SW 1271 (cell line): ENCODE measurements around the gene CD44.
A peak's percentile ranks its signal among the peaks of the same experiment; 100 is the strongest.

Experiments
- DNase-seq, 2 experiments: peaks; one replicate each; lab custom pipeline; 2025; lab: John Stamatoyannopoulos, UW

CD44 gene

DNA sequence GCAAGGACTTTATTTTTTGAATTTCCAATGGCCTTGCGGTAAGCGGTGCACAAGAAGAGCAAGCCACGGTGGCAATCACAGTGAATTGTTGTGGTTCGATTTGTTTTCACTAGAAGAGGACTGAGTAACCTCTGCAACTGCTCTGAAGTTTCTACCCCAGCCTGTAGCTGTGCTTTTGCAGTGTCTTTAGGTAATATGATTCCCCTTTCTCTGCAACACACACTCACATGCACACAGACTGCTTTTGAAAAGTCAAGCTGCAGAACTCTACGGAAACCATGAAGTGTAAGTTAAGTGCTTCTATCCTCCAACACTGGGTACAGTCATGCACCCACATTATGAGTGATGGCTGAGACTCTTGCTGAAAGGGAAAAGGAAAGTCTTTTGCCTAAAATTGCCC, 38.4 kb downstream of the CD44 start:
- DNase-seq, result no peak

DNA sequence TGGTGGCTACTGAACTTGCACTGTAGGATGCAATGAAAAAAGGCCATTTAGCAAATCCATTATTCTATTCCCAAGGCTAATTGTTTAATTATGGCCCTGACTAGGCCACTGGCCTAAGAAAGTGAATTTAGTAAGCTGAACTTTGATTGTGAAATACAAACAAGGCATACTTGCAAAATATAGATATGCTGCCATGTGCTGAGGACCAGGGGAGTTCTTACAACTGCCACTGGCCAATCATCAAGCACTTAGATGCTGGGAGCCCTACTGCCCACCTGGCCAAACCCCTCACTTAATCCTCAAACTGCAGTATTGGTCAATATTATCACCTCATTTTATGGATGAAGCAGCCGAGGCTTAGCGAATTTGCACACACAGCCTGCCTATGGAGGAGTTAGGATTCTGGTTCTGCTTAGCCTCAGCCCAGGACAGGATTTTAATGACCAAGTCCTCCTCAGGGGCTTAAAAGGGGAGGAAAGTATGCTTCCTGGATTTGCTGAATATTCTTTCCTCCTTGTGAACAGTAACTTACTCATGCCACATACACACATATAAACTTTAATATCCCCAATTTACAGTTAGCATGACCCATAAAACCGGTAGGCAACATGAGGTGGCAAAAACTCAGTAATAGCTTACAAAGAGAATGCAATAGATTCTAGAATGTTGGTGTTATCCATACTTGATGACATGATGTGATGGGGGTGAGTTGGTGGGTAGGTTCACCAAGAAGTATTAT, 39.3 kb downstream of the CD44 start:
- no peak for DNase-seq

DNA sequence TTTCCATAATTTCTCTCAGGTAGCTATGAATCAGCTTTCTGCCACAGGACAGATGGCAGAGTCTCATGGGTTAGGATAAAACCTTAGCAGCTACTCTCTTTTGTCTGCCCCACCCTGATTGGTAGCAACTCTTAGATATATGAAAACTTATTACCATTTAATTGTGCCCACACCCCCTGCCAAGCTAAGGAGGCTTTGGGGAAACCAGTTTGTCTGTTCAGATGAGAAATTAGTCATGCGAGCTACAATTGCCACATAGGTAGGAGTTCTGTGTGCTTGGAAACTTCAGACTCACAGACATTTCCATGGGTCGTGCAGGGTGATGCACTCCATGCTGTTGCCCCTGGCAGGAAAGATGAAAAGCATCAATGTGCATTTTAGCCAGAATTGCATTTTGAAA, 39.9 kb downstream of the CD44 start:
- no peak for DNase-seq

DNA sequence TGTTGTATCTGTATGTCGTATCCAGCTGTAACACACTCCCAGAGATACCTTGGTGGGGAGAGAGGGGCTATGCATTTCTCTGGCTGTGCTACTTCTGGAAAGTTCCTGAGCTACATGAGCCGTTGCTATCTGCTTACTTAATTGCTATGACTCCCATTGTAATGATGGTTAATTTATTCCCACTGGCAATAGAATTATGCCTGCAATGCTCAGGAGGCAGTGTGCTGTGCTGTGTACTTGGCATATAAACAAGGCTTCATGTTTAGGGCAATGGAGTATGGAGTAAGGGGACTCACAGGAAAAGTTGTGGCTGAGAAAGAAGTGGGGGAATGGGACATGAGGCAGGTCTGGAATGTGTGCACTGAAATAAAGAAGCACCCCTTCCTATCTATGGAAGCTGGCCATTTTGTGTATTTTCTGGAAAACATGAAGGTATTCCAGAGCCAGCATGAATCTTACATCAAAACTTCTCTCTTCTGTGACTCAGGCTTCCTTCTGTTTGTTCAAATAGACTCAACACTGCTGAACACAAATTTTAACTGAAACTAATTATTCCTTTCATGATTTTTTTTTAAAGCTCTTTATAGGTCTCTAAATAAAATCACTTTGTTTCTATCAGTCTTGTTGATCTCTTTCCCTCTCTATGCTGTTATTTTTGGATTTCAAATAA, 40.6 kb downstream of the CD44 start:
- no peak for DNase-seq

DNA sequence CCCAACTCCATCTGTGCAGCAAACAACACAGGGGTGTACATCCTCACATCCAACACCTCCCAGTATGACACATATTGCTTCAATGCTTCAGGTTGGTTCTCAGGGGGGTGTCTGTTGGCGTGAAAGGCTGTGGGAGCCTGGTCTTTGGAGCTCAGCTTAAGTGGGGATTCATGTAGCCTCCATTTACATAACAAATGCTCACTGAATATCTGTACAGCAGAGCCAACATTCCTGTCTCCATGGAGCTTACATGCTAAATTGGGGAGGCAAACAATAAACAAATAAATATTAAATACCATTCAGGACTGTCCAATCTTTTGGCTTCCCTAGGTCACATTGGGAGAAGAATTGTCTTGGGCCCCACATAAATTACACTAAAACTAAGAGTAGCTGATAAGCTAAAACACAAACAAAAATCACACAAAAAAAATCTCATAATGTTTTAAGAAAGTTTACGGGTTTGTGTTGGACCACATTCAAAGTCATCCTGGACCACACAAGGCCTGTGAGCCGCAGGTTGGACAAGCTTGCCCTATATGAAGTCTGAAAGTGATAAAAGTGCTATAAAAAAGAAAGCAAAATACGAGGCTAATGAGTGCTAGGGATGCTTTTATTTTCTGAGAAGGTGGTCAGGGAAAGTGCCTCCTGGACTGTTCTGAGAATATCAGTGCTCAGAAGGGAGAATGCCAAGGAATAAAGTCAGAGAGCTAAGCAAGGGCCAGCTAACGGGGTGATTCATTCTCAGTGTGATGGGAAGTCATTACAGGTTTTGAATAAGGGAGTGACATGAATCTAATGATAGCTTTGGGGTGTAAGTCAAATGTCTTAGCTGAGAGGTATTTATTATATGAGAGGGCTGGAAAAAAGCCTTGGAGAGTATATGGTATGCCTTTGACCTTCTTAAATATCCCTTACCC, 41.6 kb downstream of the CD44 start:
- DNase-seq, result peak in 1 of 2 experiments; percentile 20

DNA sequence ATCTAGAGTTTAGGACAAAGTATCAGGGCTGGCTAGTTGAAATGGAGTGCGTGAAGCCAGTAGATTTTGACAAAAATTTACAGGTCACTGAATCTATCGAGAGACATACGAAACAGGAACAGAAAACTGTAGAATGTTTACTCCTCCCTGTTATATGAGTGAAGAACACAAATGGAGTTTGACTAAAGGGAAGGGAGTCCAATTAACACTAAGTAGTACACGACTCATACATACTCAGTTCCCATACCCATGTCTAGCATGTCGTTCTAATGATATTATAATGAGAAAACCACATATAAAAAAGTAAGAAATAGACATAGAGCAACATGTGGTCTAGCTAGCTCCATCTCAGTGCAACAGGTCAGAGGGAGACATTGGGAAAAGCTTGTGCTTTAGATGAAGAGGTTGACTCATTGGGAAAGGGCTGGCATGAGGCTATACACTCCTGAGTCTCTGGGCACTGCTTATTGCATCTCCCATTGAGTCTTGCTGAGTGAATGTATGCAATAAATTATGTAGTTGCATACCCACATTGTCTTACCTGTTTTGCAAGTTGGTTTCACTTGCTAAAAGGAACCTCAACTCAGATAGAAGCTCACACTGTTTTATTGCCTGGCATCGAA, 43.5 kb downstream of the CD44 start:
- DNase-seq, result no peak

DNA sequence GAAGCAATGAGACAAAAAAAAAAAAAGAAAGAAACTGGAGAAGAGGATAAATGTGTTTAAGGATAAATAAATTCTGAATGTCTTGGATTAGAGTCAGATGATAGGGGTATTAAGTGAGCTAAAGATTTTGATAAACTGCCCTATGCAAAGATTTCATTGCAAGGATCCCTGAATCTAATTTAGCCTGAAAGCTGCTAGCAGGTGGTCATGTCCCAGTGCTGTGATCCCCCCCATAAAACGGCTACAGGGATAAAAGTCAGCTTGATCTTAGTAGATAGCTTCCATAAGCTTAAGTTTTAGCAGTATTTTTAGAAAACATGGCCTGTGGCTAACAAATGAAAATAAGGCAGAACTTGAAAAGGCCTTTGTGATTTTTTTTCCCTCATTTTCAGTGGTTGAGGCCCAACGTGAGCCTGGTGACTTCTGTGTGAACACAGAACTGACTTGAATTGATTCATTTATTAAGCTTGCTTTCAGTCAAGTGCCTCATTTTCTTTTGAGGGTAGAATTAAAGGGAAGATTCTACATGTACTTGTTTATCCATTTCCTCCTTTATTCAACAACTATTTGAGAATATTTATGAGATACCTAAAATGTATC, 44.5 kb downstream of the CD44 start:
- no peak for DNase-seq

DNA sequence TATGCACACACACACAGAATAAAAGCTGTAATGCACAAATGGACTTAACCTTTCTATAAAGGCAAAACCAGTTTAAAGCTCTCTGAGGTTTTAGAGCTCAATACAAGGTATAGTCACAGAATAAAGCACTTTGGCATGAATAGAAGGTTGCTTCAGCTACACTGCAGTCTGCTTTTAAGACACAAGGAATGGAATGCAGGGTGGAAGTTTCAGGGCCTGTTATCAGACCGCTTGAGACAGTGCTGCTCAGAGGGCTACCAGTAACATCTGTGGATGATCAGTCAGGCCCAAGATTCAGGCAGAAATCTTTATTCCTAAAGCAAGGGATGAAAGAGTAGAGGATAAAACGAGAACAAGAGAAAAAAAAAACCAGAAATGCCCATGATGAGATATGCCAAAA, 46.7 kb downstream of the CD44 start:
- no peak for DNase-seq

DNA sequence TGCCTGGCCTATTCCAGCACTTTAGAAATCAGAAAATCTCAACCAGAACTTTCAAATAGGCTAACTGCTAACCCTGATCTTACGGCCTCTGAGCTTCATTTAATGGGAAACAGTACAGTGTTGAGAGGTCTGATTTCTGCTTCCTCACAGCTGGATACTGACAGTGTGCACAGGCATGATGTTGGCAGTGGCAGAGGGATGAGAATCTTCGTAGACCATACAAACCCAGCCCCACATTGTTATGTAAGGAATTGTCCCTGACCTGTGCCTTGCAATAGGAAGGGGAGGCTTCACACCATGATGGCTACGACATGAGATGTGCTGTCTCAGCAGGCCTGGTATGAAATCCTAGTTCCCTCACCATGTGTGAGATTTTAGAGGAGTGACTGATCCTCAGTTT, 49.0 kb downstream of the CD44 start:
- DNase-seq, result no peak

DNA sequence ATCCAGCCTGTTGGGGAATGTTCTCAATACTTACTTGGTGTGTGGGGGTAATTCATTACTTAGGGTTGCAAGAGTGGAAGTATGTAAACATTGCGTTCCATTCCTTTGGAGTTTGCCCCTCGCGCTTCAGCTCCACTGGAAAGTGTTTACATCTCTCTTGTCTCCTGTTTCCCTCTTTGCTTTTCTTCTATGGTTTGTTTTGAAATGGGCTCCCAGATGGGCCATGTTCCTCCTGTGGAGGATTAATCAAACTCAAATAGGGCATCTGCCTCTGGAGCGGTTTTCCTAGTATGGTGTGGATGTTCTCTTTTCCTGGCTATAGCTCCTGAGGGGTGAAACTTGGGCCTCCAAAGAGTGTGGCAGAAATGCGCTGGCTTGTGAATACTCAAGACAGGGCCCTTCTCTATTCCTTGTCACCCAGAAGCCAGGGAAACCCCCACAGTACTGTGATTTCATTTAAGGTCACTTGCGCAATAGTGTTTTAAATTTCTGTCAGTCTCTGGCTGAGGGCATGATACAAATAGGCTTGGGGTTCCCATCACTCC, 51.9 kb downstream of the CD44 start:
- DNase-seq, result no peak

DNA sequence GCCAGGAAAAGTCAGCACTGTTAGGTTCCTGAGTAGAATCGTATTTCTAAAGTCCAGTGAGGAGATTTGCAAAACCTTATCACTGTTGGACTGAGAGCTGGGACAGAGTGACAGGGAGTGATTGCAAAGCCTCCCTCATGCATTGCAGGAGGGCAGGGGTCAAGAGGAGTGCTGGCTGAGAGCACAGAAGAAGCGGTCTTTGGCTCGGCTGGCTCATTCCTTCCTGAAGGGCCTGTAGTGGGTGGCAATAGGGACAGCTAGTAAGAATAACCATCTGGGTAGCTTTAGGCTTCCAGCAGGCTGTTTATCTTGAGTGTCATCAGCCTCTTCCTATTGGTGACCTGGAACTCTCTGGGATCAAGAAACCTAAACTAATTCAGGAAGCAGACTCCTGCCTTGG, 53.4 kb downstream of the CD44 start:
- no peak for DNase-seq

DNA sequence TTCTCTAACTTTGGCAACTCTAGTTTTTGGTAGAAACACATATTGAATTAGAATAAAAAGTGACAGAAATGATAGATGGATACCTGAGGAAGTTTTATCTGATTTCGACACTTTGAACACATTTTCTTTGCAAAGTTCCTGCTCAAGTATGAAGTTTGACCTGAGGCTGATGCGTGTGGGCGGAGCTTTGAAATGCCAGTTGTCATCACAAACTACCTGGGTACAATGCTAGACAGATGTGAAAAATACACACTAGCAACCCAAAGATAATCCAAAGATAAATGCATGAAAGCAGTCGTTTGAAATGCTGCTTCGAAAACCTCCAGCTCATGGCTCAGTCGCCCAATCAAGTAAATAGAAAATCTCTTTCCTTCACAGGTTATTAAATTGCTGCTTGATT, 54.8 kb downstream of the CD44 start:
- no peak for DNase-seq

DNA sequence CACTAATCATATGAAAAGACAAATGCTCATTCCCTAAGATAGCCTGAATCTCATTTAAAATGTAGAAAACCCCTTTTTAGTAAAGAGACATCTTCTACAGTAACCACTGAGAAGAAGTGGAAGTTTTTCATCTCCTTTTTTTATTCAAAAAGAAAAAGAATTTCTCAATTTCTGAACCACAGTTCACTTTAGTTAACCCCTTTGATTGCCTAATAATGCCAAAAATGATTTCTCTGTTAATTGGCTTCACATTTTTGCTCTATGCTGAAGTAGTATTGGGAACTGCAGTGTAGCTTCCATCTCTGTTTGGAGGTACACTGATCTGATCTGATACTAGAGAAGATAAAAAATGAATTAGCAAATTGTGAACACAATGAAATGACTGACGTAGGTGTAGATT, 58.3 kb downstream of the CD44 start:
- DNase-seq, result no peak

DNA sequence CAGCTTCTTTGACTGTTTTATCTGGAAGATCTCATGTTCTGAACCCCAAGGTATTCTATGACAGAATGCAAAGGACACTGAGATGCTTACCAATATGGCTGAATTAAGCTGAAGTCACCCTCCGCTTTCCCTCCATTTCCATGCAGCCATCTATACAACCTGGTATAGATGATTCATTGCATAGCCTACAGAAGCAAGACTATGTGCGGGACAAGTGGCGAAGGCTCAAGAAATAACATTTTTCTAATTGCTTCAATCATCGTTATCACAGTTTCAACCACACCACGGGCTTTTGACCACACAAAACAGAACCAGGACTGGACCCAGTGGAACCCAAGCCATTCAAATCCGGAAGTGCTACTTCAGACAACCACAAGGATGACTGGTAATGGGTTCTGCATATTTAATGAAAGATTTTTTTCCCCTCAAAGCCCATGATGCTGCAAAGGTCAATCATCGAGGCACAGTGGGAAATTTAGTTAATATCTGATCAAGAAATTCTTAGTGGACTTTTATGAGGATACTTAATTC, 61.9 kb downstream of the CD44 start:
- no peak for DNase-seq

DNA sequence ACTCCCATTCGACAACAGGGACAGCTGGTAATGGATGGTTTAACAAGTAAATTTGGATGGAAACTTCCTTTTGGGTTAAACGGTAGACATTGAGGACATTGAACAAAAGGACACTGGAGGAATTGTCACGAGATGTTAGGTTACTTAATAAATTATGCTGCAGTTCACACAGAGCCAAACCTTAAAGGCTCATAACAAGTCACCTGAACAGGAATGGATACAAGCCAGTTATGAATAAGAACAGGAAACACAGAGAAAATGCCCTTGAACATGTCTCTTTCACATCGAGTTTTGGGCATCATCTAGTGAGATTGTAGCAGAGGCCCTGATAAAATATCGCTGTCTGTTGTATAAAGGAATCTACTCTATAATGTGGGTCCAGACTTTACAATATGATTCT, 65.6 kb downstream of the CD44 start:
- no peak for DNase-seq

DNA sequence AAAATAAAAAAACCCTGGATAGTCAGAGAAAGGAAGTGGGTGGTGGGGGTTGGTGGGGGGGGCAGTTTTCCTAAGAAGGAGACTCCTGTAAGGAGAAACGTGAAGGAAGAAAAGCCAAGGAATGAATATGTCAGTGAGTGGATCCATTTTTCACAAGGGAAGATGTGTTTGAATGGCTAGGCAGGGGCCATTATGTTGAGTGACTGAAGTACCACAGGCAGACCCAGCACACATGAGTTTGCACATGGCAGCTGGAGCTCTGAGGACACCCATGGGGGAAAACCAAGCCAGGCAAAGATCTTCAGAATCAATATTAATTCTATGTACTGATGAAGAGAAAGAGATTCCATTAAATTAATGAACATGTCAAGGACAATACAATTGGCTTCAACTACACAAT, 67.6 kb downstream of the CD44 start:
- no peak for DNase-seq

DNA sequence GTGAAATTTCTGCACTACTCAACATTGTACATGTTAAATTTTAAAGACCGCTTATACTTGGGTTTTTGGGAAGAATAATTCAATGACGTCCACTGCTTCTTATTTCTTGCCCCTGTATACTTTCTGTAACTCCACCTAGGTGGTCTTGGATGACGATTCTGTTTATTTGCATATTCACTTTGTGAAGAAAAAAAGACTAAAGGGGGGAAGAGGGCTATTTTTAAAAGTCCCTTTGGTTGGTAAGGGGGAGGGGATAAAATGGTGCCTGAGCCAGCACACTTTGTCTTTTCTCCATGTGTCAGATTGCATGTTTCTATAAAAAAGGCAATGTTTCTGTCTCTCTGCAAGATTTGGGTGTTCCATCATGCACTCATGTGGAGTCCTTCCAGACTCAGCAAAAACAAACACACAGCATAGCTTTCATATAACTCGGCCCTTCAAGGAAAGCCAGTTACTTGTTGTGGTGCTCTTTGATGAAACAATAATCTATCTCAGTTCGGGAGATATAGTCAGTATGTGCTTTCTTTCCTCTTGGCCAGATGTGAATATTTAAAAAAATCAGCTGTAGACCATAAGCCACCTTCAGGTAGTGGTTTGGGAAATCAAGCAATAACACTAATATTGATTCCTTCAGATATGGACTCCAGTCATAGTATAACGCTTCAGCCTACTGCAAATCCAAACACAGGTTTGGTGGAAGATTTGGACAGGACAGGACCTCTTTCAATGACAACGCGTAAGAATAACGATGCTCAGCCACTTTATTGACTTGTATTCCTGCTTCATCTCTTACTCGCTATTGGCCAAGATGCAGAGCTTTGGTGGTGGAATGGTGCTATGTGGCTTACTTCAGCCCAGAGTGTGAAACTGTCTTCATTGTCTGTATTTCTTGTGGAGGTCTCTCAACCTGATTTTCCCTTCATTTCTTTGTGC, 68.8 kb downstream of the CD44 start:
- DNase-seq, result no peak

DNA sequence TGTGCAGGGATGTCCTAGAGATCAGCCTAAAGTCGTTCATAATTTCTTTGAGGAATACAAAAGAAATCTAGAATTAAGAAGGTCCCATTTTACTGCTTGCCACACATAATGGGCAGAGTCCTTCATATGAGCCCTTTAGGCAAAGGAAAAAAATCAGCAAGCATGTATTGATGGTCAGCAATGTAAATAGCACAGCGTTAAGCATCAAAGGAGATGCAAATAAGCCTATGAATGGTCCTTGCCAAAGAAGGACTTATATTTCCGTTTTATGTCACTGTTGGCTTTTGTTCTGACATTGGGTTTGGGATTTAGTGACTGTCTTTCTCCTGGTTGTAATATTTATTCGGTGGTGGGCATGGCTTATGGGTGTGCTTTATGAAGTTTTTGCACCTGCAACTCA, 69.8 kb downstream of the CD44 start:
- DNase-seq, result no peak

DNA sequence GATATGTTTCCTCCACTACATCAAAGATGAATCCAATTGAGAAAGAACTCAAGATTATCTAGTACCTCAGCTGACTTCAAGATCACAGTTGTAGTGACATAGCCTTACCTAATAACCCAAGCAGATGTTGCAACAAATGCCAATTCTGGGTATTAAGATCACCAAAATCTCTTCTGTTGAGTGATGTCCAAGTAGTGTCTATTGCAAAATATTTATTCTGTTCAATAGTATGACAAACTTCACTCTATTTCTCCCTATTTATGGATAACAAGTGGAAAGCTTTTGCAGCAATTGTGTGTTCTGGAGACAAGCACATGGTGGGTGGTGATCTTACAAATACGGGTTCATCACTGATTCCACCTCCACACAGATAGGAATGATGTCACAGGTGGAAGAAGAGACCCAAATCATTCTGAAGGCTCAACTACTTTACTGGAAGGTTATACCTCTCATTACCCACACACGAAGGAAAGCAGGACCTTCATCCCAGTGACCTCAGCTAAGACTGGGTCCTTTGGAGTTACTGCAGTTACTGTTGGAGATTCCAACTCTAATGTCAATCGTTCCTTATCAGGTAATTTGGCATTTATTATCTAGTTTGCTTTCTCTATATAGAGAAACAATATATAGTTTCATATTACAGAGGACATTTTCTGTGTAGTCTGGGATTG, 72.0 kb downstream of the CD44 start:
- no peak for DNase-seq

DNA sequence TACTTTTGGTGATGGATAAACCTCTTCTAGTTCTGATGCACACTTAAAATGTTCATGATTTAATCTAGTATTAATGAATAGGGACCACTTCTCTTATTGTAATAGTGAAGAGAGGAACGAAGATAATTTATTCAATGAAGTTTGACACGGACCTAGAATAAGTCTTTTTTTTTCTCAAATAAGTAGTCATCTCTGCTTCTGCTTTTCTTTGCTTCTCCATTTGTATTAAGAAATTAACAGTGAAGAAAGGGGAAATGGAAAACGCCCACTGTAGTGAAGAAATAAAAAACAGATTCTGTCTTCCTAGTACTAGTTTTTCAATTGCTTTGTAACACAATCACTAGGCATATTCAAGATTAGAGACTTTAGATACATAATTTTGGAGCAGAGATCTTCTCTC, 73.0 kb downstream of the CD44 start:
- no peak for DNase-seq
